ENCODE results near the gene MEGF6. TPM values are rescaled to one million over a fixed set of nuclear protein-coding genes. Genes with fewer than 3 reads are reported as not detected.

Gene MEGF6, protein sequence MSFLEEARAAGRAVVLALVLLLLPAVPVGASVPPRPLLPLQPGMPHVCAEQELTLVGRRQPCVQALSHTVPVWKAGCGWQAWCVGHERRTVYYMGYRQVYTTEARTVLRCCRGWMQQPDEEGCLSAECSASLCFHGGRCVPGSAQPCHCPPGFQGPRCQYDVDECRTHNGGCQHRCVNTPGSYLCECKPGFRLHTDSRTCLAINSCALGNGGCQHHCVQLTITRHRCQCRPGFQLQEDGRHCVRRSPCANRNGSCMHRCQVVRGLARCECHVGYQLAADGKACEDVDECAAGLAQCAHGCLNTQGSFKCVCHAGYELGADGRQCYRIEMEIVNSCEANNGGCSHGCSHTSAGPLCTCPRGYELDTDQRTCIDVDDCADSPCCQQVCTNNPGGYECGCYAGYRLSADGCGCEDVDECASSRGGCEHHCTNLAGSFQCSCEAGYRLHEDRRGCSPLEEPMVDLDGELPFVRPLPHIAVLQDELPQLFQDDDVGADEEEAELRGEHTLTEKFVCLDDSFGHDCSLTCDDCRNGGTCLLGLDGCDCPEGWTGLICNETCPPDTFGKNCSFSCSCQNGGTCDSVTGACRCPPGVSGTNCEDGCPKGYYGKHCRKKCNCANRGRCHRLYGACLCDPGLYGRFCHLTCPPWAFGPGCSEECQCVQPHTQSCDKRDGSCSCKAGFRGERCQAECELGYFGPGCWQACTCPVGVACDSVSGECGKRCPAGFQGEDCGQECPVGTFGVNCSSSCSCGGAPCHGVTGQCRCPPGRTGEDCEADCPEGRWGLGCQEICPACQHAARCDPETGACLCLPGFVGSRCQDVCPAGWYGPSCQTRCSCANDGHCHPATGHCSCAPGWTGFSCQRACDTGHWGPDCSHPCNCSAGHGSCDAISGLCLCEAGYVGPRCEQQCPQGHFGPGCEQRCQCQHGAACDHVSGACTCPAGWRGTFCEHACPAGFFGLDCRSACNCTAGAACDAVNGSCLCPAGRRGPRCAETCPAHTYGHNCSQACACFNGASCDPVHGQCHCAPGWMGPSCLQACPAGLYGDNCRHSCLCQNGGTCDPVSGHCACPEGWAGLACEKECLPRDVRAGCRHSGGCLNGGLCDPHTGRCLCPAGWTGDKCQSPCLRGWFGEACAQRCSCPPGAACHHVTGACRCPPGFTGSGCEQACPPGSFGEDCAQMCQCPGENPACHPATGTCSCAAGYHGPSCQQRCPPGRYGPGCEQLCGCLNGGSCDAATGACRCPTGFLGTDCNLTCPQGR (N-terminal part only)
- polyA plus RNA-seq (ENCODE audit: insufficient read length in 3 of 3): 1 to 10 TPM; 6.4 to 8.1 (median 7.0) TPM

DNA sequence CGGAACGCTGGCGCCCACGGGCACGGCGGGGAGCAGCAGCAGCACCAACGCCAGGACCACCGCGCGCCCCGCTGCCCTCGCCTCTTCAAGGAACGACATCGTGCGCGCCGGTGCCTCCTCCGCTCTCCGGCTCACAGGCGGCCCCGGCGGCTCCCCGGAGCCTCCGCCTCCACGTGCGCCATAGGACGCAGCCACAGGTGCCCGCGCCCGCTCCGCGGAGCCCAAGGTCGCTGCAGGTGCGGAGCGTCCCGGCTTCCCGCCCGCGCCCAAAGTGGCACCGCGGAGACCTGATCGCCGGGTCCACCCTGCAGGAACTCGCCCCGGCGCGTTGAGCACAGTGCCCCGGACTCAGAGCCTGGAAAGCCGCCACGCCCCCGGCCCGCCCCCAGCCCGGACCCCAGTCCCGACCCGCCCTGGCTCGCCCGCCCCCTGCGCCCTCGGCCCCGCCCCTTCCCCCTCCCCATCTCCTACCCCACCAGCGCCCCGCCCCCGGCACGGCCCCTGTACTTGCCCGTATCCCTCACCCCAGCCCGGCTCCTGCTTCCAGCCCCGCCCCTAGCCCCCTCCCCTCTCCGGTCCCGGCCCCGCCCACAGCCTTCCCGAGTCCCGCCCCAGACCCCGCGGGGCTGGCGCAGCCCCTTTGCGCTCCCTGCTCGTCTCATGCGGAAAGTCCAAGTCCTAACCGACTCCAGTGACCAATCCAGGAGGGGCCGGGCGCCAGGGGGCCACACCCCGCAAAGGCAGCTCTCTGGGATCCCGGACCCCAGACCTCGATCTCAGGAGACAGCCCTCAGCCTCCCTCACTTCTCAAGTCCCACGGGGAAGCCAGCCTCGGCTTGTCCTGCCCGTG, at the start of gene MEGF6:
MEGF6 (minus strand) TSS at position 339 of the 850 bp plus-strand sequence; CDS start at position 99, 240 bp downstream.
- no peak for DNase-seq (ENCODE audit: low read depth in 3 of 3, low spot score in 2 of 3)

DNA sequence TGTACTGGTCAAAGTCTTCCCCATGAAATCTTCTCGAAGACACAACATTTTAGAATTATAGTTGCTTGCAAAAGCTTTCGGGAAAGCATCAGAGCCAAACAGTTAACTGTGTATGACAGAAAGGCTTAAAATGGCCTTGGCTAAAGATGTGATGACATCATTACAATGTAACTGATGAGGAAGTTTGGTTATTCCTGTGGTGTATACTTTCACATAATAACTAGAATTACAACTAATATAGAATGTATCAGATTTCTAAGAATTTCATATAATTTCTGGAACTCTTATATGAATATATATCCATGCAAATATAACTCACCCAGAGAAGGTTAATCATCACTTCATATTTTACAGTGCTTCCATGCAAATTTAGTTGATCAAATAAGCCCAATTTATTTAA, 49.4 kb upstream of the MEGF6 start:
- DNase-seq (ENCODE audit: low read depth in 3 of 3, low spot score in 2 of 3): no peak

DNA sequence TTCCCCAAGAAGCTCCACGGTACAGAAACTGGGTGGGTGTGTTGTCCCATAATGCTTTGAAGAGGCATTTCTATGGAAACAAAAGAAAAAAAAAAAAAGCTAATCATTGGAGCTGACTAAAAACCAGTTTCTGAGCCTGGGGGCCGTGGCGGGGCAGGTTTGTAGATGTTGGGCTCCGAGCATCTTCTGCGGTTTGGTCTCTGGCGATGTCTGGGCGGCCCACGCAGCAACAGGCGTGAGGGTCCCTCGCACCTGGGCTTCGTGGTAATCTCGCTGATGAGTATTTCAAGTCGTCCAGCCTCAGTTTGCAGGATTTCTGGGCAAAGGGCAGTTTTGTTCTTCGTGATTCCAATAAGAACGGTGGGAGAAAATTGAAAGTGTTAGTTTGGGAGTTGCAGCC, 47.8 kb upstream of the MEGF6 start:
- no peak for DNase-seq (ENCODE audit: low read depth in 3 of 3, low spot score in 2 of 3)

DNA sequence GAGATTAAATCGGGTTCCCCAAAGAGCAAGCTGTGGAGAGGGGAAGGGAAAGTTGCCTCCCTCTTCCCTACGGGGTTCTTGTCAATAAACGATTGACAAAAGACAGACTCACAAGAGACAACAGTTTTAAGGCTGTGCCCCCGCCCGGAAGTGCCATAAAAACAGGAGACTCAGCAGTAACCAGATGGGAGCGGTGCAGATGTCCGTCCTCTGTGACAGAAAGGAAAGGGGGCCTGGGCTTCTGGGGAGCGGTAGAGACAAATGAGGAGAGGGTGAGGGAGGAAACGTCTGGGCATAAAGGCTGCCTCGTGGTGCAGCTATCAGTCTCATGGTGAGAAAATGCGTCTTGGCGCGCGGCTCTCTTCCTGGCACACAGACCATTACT, 46.9 kb upstream of the MEGF6 start:
- no peak for DNase-seq (ENCODE audit: low read depth in 3 of 3, low spot score in 2 of 3)

DNA sequence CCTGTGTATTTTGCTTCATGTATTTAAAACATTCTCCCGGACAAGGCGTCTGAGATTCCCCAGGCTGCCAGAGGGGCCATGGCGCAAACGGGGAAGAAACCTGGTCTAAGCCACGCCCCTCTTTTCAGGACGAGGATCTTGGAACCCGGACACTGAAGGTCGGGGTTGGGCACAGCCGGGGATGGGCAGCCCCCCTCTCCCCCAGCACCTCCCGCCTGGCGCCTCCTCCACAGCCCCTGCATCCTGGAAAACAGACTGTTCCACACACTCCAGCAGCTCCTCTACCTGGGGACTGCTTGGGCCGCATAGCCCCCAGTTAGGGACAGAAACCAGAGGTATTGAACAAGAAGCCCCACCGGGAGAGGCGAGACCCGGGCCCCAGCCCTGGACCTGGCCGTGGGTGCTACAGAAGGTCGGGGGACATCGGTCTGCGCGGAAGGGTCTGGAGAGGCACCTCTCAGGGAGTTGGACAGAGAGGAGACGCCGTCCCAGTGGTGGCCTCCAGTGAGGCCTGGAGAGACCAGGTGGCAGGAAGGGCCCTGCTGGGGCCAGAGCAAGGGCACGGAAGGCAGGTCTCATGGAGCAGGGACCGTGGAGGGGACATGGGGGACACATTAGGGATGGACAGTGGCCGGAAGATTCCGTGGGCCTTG, 46.4 kb upstream of the MEGF6 start:
- DNase-seq (ENCODE audit: low read depth in 3 of 3, low spot score in 2 of 3): no peak

DNA sequence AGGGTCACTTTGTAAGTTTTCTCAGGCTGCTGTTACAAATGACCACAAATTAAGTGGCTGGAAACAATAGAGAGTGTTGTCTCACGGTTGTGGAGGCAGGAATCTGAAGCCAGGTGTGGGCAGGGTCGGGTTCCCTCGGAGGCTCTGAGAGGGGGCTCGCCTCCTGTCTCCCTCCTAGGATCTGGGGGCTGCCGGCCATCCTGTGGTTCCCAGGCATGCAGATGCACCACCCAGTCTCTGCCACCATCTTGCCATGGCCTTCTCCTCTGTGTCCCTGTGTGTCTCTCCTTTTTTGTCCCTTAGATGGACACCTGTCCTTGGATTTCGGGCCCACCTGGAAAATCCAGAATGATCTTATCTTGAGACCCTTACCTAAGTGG, 45.8 kb upstream of the MEGF6 start:
- no peak for DNase-seq (ENCODE audit: low read depth in 3 of 3, low spot score in 2 of 3)

DNA sequence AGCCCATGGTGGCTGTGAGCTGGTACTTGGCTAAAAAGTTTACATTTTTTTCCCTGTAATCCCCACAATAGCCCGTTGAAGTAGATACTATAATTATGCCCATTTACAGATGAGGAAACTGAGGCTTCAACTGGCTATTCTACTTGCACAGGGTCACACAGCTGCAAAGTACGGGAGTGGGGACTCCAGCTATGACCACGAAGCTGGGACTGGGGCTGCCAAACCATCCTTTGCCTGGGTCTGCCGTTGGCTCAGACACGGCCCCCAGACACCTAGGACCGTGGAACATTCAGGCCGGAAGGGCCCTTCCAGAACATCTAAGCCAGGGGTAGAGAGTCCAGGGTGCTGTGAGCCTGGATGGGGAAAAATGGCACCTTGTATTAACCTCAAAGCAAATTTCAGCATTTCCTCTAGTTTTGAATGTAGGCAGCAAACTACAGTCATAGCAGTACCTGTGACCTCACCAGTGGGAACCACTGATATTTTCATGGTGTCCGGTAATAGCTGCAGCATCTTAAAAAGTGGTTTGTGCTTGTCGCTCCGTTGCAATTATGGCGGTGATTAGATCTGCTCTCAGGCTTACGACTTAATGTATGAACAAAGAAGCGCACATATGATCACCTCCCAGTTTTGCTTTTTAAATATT, 45.3 kb upstream of the MEGF6 start:
- DNase-seq (ENCODE audit: low read depth in 3 of 3, low spot score in 2 of 3): no peak

DNA sequence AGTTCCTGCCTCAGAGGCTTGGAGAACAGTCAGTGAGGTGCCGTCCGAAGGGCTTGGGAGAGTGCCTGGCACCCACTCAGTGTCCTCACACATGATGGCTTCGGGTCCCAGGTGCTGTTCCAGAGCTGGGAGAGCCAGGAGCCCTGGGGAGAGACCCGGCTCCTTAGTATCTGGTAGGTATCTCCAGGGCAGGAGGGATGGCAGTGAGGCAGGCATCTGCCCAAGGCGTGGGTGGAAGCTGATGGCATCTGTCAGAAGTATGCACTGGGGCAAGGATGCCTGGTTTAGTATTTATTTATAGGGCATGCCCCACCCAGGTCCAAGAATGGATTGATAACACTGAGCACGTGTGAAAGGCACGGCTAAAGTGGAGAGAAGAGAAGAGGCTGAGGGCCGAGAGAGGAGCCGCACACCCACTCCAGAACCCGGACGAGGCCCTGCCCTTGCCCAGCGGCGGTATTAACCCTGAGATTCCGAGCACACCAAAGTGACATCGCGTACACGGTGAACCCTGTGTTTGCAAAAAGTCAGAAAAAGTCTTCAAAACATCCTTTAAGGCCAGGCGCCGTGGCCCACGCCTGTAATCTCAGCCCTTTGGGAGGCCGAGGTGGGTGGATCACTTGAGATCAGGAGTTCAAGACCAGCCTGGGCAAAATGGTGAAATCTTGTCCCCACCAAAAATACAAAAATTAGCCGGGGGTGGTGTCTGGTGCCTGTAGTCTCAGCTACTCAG, 43.4 kb upstream of the MEGF6 start:
- no peak for DNase-seq (ENCODE audit: low read depth in 3 of 3, low spot score in 2 of 3)

DNA sequence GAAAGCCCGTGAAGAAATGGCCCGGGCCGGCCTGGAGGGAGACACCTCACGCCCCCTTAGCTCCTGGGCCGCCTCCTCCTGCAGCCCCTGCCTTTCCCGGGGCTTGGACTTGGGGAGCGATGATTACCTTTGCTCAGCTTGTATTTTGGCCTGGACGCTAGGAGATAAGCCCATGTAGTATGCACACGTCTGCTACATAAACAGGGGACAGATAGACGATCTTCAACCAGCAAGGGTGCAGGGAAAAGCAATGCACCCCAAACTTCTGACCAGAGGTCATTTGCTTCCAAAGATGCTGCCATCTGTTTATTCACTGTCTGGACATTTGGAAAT, 41.9 kb upstream of the MEGF6 start:
- no peak for DNase-seq (ENCODE audit: low read depth in 3 of 3, low spot score in 2 of 3)

DNA sequence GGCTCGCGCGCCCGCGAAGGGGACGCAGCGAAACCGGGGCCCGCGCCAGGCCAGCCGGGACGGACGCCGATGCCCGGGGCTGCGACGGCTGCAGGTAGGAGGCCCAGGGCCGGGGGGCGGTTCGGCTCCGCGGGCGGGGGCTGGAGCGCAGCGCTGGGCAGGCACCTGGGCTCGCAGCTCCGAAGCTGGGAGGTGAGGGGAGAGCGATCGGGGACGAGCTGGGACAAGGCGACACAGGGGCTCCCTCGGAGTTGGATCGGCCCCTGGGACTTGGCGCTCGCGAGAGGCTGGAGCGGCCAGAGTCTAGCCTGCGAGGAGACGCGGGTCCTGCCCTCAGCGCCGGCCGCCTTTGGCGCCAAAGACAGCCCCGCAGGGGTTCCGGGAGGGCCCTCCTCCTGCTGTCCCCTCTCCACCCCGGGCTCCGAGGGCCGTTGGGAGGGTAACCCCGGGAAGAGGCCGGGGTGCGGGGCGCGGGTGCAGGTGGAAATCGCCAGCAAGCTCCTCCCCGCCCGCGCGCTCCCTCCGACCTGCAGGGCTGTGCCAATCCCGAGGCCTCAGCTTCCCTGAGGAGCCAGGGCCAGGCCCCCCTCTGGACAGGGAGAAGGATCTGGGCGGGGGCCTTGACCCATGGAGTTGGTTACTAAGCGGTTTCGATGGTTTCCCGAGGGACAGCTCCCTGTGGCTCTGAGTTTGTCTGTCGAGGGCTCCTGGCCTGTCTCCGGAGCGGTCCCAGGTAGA, 41.4 kb upstream of the MEGF6 start:
- DNase-seq (ENCODE audit: low read depth in 3 of 3, low spot score in 2 of 3): no peak

DNA sequence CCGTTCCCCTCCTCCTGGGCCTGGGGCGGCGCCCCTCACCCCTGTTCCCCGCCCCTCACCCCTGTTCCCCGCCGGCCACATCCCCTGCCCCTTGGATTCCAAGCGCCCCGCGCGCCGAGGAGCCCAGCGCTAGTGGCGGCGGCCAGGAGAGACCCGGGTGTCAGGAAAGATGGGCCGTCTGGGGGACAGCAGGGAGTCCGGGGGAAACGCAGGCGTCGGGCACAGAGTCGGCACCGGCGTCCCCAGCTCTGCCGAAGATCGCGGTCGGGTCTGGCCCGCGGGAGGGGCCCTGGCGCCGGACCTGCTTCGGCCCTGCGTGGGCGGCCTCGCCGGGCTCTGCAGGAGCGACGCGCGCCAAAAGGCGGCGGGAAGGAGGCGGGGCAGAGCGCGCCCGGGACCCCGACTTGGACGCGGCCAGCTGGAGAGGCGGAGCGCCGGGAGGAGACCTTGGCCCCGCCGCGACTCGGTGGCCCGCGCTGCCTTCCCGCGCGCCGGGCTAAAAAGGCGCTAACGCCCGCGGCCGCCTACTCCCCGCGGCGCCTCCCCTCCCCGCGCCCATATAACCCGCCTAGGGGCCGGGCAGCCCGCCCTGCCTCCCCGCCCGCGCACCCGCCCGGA, 40.7 kb upstream of the MEGF6 start, which contains the start of gene TP73:
TP73 (plus strand) TSS at position 587 of the 618 bp plus-strand sequence. CDS start 29,850 bp downstream, outside the sequence.
- DNase-seq (ENCODE audit: low read depth in 3 of 3, low spot score in 2 of 3): no peak

DNA sequence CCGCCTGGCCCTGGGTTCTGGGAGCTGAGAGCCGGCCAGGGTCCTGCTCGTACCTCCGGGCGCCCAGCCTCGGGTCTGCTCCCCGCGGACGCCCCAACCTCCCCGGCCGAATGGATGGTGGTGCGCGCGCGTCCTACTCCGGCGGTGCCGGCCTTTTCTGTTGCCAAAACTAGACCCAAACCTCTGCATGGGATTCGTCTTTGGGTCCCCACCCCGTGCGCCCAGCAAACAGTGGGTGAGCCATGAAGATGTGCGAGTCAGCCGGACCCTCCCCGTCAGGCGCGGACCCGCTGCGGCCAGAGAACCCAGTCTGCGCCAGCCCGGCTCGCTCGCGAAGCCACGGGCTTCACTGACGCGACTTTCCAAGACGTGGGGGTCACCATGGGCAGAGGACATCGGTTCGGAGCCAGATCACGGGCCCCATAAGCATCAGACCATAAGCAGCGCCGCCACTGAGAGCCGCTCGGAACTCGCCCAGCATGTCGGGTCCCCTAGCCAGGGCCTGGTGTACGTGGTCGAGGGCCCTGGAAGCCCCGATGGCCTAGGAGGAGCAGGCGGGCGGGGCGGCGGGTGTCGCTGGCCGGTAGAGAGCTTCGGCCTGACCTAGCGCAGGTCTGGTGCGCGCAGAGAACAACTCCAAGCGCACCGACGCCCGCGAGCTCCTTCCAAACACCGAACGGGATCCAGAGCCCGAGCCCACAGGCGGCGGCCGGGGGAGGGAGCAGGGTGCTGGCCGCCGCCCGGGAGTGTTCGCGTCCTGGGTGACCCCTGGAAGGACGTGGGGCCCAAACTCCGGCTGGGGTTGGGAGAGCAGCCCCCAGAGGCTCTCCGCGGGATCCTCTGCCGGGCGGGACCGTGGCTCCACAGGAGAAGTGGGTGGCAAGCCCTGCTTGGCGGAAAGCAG, 40.0 kb upstream of the MEGF6 start:
- DNase-seq (ENCODE audit: low read depth in 3 of 3, low spot score in 2 of 3): no peak

DNA sequence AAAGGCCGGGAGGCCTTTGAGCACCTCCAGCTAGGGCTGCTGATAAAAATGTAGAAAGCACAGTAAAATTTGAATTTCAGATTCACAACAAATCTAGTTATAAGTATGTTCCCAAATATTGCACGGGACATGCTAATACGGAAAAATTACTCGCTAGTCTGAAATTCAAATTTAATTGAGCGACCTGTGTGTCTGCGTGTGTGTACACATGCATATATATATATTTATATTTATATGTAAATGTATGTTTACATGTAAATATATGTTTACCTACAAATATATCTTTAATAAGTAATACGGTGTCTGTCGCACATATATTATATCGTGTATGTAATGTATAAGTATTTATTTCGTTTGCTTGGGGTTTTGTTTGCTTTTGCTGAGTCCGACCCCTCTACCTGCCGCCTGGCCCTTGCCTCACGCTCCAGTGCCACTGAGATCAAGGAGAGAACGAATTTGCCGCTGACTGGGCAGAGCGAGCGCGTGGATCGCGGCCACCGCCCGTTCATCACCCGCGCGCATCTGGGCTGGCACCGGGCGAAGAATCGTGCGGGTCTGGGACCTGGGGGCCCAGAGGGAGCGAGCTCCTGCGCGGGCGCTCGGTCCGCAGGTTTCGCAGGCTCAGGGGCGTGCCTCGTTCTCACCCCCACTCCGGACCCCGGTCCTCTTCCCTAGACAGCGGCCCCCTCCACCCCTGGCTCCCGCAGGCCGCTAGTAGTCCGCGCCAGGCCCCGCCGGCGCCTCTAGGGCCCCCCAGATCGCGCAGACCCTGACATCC, 39.1 kb upstream of the MEGF6 start:
- DNase-seq (ENCODE audit: low read depth in 3 of 3, low spot score in 2 of 3): no peak

DNA sequence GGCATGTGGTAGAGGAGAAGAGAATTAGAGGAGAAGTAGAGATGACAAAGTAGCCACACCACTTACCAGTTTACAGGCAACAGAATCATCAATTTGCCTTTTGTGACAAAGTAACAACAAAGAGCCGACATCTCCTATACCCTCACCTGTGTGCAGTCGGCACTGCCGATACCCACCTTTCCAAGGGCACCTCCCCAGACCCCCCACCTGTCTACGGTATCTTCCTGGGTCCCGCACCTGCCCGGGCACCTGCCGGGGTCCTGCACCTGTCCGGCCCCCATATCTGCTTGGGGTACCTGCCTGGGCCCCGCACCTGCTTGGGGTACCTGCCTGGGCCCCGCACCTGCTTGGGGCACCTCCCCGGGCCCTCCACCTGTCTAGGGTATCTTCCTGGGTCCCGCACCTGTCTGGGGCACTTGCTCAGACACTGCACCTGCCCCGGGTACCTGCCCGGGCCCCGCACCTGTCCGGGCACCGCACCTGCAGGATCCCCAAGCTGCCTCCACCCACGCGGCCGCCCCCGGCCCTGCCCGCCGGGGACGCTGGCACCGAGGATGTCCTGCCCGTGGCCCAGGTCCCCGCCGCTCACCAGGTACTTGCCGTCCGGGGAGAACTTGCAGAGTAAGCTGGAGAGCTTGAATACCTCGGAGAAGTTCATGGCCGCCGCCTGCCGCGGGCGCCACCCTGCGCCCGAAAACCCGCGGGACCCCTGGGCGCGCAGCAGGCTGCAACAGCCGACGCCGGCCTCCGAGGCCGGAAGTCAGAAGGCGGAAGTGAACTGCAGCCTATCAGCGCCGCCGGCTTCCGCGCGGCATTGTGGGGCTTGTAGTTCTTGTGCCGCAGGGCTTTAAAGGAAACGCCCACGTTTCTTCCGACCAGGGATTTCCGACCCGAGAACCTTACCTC, 38.3 kb upstream of the MEGF6 start, which contains the start of gene WRAP73:
WRAP73 (minus strand) TSS at position 762 of the 906 bp plus-strand sequence; CDS start at position 658, 104 bp downstream.
- peak; percentile 78 to 85 (median 82) for DNase-seq (ENCODE audit: low read depth in 3 of 3, low spot score in 2 of 3)
